Measurements from ENCODE around the gene FTO. TPM values are rescaled to one million over a fixed set of nuclear protein-coding genes. Genes with fewer than 3 reads are reported as not detected.

FTO gene
- 96.1 and 110 TPM in 2 replicates for total RNA-seq

DNA sequence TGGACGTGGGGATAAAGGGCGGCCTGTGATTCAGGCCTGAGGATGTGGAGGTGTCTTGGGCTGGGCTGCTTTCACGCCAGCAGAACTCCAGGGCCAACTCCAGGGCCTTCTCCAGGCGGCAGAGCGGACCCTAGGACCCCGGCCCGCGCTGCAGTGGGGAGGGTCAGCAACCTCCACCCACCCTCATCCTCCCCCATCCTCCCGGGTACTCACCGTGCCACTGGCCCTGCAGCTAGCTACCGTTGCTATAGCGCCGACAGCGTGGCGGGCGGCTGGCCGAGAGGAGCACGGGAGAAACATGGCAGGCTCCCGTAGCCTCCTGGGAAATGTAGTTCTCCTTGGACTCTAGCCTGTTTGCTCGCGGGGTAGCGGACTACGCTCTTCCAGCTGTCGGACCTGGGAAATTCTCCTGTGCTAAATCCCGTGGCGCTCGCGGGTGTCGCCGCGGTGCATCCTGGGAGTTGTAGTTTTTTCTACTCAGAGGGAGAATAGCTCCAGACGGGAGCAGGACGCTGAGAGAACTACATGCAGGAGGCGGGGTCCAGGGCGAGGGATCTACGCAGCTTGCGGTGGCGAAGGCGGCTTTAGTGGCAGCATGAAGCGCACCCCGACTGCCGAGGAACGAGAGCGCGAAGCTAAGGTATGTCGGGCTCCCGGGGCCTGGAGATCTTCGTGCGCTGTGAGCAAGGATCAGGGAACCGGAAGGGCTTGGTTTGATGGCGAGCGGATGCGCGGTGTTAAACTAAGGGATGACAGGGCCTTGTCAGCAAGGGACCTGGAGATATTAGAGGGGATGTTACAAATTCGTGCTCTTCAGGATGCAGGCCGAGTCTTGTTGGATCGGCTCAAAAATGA lies at the start of gene FTO, which contains the start of gene RPGRIP1L:
Gene FTO, plus strand, starts transcription at position 567 of the 855 bp plus-strand sequence.
Gene RPGRIP1L, minus strand, starts transcription at position 270 of the 855 bp plus-strand sequence. CDS start 3,136 bp downstream, outside the sequence.

Other genes starting within 250 kb of the FTO start
- 17.0 and 22.0 TPM in 2 replicates for gene AKTIP, start 200.9 kb upstream of the FTO start, total RNA-seq
- 8.1 and 13.8 TPM in 2 replicates for gene RPGRIP1L, start 297 bp upstream of the FTO start, total RNA-seq

Data from smooth muscle cell of trachea (primary cell).